ENCODE data around the gene IKBIP.
"Not testable (repeated sequence)": the region's sequence is repeated elsewhere in the genome, so short reads cannot be mapped to it uniquely, and the experiment has no call there.

IKBIP gene

GRCh38 chr12:98578821-98579220 lies 65.8 kb downstream of the IKBIP start:
- DNase-seq: no peak

GRCh38 chr12:98578392-98578791 lies 66.2 kb downstream of the IKBIP start:
- DNase-seq: no peak

DNA sequence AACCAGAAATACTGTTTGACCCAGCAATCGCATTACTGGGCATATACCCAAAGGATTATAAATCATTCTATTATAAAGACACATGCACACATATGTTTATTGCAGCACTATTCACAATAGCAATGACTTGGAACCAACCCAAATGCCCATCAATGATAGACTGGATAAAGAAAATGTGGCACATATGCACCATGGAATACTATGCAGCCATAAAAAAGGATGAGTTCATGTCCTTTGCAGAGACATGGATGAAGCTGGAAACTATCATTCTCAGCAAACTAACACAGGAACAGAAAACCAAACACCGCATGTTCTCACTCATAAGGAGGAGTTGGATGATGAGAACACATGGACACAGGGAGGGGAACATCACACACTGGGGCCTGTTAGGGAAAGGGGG lies 67.8 kb downstream of the IKBIP start:
- not testable (repeated sequence) for DNase-seq

DNA sequence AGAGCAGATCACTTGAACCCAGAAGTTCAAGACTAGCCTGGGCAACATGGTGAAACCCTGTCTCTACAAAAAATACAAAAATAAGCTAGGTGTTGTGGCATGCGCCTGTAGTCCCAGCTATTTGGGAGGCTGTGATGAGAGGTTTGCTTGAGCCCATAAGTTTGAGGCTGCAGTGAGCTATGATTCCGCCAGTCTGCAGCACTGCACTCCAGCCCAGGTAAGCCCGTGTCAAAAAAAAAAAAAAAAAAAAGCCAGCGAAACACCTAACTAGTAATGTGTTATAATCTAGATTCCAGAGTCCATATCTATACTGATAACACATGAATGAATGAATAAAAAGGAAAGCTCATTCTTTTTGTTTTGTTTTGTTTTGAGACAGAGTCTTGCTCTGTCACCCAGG lies 69.6 kb downstream of the IKBIP start:
- DNase-seq: no peak
